HG03097 (cell line): ENCODE data around the gene CDKN2AIPNL.
A peak's percentile ranks its signal among the peaks of the same experiment; 100 is the strongest.
"Not testable (repeated sequence)": the region's sequence is repeated elsewhere in the genome, so short reads cannot be mapped to it uniquely, and the experiment has no call there.

Source experiments
- ATAC-seq: cut with Tn5 transposase; IDR thresholded peaks from one replicate; pipeline ENCODE4 v1.9.1; 2021; ENCODE audit not compliant: unreplicated experiment, low FRiP score

Gene CDKN2AIPNL

DNA sequence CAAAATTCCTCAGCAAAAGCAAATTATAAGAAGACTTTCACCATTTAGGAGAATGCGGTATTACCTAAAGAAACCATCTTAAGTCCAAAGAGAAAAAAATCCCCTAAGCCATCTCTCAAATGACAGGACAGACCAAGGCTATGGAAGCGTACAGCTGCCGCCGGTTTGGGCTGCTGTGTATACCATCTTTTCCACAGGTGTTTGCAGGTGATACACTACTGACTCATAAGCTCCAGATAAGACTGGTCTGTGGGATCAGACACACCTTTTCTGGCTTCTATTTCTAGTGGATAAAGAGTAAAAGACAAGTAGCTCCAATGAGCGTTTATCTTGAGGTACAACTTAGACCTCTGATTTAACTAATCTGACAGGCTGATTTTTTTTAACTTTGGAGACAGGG lies 7.7 kb downstream of the CDKN2AIPNL start:
- ATAC-seq: no peak

DNA sequence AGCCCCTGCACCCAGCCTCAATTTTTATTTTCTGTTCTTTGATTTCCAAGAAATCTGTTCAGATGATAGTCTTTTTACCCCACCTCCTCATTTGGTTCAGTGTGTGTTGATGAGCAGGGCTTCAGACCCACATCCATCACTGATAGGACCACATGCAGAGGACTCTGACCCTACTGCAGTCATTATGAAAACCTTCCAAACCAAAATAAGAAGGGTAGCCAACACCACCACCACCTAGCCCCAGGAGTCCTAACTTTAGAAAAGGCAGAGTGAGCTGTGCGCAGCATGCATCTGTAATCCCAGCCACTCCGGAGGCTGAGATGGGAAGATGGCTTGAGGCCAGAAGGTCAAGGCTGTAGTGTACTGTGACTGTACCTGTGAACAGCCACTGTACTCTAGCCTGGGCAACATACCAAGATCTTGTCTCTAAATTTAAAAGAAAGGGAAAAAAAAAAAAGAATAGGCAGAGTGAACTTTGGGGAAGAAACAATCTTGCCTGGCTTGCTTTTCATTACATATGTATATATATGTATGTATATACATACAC lies 13.0 kb downstream of the CDKN2AIPNL start:
- no peak for ATAC-seq

DNA sequence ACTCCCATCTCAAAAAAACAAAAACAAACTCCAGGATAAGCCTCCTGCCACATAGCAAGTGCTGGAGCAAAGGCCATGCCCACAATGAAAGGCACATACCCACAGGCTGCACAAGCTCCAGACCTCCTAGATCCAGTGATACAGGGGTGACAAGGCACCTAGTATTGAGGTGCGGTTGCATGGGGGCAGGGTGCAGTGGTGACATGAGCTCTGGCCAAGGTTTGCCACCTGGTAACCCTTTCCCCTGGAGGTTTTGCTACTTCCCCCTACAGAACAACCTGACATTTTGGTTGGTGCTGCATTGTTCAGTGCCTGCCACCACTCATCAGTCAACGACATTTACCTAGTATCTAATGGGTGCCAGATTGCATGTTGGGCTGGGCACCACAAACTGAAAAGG lies 14.5 kb downstream of the CDKN2AIPNL start:
- no peak for ATAC-seq

DNA sequence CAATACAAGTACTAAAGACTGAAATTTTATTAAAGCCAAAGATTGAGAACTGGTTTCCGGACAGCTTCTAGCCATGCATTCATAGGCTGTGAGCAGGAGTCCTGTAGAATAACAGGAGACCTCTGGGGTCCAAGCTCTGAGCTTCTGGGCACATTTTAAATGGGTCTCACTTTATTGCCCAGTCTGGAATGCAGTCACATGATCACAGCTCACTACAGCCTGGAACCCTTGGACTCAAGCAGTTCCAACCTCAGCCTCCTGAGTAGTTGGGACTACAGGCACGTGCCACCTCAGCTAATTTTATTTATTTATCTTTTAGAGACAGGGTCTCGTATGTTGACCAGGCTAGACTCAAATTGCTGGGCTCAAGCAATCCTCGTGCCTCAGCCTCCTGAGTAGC lies 15.4 kb downstream of the CDKN2AIPNL start:
- no peak for ATAC-seq

DNA sequence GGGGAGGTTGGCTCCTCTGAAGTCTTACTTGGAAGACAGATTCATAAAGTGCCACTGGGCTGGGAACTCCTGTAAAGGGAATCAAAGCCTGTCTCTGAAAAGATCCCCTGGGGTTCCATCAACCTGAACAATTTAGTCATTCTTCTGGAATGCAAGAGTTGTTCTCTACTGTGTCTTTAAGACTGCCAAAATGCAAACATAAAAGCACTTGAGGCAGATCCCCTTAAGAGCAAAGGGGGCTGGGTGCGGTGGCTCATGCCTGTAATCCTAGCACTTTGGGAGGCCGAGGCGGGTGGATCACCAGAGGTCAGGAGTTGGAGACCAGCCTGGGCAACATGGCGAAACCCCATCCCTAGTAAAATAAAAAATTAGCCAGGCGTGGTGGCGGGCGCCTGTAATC lies 16.7 kb downstream of the CDKN2AIPNL start:
- no peak for ATAC-seq

DNA sequence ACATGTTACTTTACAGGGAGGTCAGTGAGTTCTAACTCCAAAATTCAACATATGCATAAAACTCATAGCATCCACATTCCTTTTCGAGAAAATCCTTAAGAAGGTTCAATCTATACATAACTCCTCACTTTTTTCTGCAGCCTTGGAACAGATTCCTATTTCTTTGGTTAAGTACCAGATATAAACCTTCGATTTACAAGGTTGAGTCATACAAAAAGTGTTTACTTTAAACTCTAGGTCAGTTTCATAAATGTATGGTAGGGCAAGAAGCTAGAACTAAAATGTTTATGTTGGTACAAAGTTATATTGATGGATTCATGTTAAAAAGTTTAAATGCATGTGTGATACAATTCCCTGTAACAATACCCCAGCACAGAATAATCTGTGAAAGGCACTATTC lies 19.4 kb downstream of the CDKN2AIPNL start:
- ATAC-seq: no peak

DNA sequence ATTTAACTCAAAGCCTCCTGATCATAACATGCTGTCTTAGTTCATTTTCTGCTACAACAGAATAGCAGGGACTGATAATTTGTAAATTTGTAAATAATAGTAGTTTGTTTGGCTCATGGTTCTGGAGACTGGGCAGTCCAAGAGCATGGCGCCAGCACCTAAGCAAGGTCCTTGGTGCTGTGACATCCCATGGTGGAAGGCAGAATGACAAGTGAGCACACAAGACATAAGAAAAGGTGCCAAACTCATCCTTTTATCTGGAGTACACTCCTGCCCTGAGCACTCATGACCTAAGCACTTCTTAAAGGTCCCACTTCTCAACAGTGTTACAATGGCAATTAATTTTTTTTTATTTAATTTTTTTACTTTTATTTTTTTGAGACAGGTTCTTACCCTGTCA lies 24.2 kb downstream of the CDKN2AIPNL start:
- ATAC-seq: no peak

DNA sequence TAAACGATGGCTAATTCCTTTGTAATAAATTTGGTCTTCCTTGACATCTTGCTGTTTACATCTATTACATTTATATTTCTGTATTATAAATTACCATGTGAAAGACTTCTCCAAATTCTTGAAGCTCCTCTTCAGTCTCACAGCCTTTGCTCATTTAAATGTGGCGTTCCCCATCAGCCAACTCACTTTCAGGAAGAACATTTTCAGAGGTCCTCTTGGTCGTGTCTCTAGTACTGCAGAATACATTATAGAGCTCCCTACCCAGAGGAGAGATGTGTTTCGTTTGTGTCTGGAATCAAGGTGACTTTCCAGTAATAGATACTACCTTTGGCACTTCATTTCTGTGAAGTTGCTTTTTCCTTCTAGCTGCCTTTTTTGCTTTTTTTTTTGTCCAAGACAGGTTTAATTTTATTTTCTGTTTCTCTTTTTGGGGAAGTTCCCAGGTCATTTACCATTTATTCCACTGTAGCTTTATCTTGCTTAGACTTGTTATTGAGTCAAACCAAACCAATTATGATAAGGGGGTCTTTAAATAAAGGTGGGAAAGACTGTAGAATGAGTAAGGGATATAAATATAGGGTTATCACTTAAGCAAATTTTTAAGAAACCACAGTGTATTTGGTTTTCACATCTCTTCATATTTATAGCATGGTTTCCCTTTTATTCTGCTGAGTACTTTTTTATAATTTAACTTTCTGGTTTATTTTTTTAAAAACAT lies 27.5 kb downstream of the CDKN2AIPNL start:
- no peak for ATAC-seq

DNA sequence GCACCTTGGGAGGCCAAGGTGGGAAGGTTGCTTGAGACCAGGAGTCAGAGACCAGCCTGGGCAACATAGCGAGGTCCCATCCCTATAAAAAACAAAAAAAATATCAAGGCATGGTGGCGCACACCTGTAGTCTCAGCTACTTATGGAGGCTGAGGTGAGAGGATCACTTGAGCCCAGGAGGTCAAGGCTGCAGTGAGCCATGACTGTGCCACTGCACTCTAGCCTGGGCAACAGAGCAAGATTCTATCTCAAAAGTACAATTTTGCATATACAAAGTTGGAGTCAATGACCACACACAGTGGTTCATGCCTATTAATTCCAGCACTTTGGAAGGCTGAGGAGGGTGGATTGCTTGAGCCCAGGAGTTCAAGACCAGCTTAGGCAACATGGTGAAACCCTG lies 29.5 kb downstream of the CDKN2AIPNL start:
- ATAC-seq: not testable (repeated sequence)

DNA sequence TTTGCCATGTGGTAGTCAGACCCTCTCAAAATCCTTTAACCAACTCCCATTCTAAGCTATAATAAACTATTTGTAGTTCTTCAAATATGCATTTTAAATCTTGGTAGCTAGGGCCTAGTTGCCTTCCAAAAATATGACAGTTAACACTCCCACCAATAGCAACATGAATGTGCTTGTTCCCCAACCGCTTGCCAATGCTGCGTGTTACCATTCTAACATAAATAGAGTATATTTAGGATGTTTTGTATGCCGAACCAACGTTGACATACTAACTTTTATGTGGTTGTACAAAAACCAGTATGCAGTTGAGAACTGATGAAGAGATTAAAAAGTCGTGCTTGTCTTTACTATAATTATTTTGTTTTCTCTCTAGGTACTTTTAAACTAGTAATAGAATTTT lies 31.3 kb downstream of the CDKN2AIPNL start:
- no peak for ATAC-seq

DNA sequence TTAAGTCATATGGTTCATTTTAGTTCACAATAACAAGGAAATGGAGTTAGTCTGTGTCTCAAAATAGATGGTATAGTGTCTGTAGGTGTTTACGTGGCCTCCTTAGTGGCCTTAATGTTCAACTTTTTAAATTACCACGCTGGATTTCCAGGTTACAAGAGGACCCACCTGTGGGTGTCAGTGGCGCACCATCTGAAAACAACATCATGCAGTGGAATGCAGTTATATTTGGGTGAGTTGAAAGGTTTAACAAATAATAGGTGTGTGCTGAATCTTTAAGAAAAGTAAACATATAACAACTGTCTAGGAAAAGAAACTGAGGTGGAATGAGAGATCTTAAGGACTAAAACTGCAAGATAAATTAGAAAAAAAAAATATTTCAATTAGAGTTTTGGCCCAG lies 37.4 kb downstream of the CDKN2AIPNL start:
- ATAC-seq: no peak

DNA sequence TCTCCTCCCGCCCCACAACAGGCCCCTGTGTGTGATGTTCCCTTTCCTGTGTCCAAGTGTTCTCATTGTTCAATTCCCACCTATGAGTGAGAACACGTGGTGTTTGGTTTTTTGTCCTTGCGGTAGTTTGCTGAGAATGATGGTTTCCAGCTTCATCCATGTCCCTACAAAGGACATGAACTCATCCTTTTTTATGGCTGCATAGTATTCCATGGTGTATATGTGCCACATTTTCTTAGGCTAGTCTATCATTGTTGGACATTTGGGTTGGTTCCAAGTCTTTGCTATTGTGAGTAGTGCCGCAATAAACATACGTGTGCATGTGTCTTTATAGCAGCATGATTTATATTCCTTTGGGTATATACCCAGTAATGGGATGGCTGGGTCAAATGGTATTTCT lies 38.0 kb downstream of the CDKN2AIPNL start:
- ATAC-seq: not testable (repeated sequence)

DNA sequence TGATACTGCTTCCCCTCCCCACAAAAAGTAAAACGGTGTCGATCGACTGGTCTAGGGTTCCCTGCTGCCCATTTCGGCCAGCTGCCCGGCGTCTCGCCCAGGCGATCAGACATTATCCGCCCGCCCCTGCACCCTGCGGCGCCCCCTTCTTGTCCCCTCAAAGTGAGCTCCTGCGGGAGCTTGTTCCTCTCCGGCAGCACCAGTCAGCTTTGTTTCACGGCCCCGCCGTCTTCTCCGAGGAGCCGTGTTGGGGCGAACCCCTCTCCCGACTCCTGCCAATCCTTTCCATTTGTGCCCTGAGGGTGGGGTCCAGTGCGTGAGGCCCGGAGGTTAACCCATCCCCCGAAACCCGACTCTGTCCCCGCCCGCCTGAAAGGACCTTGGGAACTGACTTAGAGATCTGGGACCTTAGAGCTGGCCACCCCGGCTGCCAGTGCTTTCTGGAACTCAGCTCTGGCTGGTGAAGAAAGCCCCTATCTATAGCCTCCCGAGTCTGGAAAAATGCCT lies 39.8 kb downstream of the CDKN2AIPNL start:
- ATAC-seq: no peak

DNA sequence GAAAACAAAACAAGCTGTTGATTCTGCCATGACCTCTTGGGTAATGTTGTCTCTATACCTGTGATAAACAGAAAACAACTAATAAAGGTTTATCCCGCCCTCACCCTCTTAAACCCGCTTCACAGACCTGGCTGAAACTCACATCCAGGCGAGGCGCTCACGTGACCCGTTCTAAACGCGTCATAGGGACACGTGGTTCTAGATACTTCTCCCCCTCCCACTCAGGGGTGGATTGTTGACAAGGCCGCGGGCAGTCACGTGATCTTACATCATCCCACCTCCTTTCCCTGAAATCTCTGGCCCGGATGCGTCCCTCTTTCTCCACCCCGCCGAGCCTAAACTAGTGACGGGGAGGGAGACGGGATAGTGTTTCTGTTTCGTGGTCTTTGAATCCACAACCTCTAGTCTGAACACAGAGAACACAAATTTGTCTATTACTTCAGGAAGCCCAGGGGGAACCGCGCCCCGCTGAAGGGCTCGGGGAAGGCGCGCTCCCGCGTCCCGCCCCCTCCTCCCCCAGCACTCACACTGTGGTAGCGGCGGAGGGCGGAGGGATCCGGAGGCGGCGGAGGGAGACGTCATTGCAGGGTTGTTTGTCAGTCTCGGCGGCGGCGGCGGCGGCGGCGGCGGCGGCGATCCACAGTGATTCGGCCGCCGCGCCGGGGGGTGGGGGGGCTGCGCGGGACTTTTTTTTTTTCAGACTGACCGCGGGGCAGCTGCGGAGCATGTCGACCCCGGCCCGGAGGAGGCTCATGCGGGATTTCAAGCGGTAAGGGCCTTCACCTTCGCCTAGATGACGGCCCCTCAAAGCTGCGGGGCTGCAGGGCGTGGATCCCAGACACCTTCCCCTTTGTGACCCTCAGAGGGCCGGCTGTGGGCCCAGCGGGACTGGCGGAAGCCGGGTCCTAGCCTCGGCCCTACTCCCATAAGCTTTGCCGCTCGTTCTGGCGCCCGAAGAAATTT lies 40.5 kb downstream of the CDKN2AIPNL start, which contains the start of gene UBE2B:
TSS of gene UBE2B (plus strand) at position 699 of the 963 bp plus-strand sequence. CDS start at position 726, 27 bp downstream.
- ATAC-seq: peak; percentile 76

DNA sequence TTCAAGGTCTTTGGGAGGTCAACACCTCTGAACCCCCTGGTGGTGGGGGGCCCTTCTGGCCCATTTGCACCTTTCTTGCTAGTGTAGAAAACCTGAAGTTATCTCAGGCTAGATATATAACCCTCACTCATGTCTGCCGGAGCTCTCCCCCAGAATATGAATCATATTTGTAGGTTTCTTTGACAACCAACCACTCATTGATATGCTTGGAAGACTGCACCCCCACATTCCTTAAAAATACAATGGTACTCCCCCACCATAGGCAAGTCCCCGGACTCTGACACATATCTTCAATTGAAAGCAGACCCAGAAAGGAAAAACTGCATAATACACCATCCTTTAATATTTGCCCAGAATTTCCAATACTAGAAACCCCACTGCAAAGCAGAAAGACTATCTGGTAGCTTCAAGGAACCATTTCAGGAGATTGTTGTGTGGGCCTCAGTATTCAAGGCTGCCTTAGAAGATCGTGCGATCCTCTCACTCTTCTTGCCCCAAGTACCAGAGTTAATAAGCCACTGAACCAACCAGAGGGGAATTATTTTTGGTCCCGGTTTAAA lies 41.3 kb downstream of the CDKN2AIPNL start:
- peak; percentile 6 for ATAC-seq

DNA sequence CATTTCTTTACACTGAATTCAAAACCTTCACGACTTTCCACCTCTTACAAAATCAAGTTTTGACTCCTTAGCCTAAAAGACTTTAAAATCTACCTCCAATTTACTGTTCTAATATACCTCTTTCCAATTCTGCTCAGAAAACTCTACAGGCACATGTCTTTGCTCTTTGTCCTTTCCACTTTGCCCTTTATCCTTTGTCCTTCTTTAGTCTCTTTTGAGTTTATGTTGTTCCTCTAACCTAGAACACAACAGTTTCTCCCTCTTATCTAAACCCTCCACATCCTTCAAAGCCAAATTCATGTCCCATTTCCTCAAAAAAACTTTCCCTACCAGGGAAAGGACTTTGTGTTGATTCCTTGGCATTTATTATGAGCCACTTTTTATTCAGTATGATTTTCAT lies 46.1 kb downstream of the CDKN2AIPNL start:
- no peak for ATAC-seq

DNA sequence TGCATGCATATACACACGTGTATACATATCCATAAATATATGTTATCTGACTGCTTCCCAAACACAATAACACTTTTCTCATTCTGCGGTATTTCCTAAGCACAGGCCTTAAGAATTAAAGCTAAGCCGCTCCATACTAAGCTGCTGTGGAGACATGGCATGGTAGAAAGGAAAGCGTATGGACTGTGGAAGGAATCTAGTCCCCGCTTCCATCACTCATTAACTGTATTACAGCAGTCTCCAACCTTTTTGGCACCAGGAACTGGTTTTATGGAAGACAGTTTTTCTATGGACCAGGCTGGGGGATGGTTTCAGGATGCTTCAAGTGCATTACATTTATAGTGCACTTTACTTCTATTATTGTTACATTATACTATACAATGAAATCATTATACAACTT lies 56.0 kb downstream of the CDKN2AIPNL start:
- ATAC-seq: no peak
